Globus pallidus (tissue), 1 donor: ENCODE data around the gene VPS37D.
A peak's percentile ranks its signal among the peaks of the same experiment; 100 is the strongest.

ENCODE experiments used
- DNase-seq: peaks from one replicate; pipeline ENCODE4 v3.0.0-alpha.2; 2015; ENCODE audit warnings: low spot score

The VPS37D gene

DNA sequence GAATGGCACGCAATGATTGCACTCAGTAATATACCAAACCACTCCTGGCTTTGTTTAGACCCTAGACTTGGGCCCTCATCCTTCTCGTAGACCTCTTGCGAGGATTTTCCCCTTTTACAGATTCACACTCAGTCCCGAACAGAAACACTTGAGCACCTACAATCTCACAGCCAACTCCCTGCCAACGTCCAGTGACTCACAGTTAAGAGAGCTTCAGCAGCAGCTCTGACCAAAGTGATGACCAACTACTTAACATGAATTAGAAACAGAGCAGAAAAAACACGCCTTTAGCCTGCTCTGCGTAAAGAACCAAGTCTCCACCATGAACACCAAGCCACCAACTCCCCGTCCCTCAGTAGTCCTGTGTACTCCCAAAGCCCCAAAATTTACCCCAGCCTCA, 13.4 kb downstream of the VPS37D start:
- DNase-seq: no peak

DNA sequence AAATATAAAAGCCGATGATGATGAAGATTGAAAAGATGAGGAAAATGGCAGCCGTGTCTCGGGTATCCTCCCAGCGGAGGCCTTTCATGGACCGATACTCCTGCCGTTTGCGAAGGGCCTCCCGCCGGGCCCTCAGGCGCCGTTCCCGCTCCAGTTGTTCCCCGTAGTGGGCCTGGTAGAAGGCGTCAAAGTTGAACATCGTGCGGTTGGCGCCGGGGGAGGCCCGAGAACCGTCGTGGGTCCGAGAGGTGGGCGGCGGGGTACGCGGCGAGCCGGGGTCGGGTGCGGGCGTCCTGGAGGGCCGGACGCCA, 15.1 kb downstream of the VPS37D start:
- DNase-seq: no peak

DNA sequence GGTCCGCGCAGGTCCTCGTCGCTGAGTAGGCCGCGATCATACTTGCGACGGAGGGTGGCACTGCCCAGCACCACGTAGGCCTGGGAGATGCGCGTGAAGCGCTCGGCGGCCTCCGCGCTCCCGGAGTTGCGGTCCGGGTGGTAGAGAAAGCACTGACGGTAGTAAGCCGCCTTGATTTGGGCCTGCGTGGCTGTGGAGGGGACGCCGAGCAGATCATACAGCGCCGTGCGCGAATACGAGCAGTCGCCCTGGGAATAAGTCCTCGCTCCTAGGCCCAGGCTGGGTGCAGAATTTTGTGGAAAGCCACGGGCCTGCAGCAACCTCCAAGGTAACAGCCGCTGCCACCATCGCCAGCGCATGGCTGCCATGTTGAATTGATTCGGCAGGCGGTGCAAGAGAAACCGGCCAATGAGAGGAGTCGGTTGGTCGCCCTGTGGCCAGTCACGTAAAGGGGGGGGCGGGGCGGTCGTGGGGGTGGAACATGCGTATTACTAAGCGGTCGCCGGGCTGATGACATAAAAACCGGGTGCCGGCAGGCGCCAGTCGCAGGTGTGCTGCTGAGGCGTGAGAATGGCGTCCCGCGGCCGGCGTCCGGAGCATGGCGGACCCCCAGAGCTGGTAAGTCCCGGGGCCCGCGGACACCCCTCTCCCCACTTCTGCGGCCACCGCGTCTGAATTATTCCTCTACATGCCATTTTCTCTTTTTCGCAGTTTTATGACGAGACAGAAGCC, 15.6 kb downstream of the VPS37D start, which contains the start of the genes BUD23 and DNAJC30:
TSS of gene BUD23 (plus strand) at position 542 of the 732 bp plus-strand sequence. CDS start at position 571, 29 bp downstream.
TSS of gene DNAJC30 (minus strand) at position 398 of the 732 bp plus-strand sequence. CDS start at position 368, 30 bp downstream.
- peak; percentile 92 for DNase-seq

DNA sequence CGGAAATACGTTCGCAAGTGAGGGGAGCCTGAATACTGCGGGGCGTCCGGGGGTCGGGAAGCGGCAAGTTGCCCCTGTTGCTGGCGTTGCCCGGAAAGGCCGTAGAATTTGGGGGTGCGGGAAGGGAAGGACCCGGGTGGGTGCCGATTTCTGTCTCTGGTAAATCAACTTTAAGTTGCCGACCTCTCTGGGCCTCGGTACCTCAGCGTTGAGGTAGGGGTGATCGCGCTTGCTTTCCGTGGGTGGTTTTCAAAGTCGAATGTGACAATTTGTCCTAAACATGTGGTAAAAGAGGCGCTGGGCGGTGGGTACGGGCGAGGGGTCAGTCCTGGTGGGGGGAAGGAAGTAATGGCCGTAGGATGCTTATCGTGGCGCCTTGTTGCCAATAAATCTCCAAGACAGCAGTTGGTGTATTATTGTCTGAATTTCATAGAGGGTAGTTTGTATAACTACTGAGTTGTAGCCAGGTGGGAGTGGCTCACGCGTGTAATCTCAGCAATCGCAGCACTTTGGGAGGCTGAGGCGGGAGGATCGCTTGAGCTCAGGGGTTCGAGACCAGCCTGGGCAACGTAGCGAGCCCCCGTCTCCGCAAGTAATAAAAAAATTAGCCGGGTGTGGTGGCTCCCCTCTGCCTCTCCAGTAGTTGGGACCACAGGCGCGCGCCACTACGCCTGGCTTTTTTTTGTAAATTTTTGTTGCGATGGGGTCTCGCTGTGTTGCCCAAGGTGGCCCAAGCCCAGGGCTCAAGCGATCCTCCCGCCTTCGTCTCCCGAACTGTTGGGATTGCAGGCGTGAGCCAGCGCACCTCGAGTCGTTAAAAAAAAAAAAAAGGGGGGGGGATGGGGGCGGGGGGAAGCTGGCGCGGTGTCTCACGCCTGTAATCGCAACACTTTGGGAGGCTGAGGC, 16.4 kb downstream of the VPS37D start:
- no peak for DNase-seq

DNA sequence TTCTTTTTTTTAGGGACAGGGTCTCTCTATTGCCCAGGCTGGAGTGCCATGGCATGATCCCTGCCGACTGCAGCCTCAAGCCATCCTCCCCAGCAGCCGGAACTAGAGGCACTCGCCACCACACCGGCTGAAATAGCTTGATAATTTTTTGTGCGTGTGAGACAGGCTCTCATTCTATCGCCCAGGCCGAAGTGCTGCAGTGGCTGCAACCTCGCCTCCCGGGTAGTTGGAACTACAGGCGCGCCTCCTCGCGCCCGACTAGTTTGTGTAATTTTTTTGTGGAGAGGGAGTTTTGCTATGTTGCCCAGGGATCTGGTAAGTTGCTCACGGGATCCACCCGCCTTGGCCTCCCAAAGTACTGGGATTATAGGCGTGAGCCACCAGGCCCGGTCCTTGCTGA, 17.7 kb downstream of the VPS37D start:
- DNase-seq: no peak

DNA sequence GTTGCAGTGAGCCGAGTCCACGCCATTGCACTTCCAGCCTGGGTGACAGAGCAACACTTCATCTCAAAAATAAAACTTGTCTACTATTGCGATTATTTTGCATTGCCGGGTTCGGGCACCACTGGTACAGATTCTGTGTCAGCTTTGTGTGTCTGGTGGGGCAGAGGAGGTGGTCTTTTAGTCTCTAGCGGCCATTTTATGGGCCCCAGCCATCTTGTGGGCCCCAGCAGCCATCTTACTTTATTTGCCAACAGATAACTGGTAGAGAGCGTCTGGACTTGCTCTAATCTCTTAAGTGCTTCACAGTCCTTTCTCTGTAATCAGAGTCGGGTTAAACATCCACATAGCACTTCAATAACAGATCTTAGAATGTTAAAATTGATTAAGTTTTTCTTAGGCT, 20.7 kb downstream of the VPS37D start:
- DNase-seq: no peak

DNA sequence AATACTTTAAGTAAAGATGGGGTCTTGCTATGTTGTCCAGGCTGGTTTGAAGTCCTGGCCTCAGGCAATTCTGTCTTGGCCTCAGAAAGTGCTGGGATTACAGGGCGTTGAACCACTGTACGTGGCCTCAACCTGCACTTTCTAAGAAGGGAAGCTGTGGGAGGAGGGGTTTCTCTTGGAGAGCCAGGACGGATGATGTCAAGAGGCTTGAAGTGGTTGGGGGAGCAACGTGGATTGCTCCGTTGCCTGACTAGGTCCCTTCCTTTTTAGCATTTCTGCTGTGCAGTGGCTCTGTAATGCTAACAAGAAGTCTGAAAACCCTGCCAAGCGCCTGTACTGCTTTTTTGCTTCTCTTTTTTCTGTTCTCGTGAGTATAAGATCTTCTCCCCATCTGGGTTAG, 23.0 kb downstream of the VPS37D start:
- no peak for DNase-seq

DNA sequence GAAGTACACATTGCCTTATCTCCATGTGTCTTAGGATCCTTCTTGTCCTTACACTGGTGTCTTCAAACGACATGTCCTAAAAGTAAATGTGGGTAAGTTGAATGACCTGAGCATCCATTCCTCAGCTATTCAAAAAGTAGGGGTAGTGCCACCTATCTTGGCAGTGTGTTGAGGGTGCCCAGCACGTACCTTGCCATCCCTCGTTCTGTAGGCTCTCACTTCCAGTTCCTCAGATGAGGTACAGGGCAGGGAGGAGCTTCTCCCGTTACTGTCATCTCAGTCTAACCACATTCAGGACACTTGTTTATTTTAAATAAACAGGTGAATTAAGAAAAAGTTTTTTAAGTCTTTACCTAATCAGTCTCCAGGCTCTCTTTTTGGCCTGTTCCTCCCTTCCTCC, 28.7 kb downstream of the VPS37D start:
- DNase-seq: no peak

DNA sequence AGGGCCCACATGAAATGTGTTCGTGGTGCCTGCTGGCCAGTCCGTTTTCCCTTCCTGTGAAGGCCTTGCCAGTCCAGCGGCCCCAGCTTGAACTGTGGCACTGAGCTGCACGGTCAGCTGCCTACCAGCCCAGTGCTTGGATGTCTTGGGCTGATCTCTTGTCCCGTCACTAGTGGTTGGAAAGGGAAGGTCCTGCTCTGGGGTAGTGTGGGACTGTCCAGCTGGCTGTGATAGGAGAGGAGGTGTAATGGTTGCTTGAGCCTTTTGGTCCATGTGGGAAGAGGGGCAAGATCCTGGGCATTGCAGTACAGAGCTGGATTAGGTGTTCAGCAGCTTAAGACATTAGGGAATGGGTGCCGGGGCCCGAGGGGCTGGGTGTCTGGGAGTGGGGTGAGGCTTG, 30.8 kb downstream of the VPS37D start:
- DNase-seq: no peak

DNA sequence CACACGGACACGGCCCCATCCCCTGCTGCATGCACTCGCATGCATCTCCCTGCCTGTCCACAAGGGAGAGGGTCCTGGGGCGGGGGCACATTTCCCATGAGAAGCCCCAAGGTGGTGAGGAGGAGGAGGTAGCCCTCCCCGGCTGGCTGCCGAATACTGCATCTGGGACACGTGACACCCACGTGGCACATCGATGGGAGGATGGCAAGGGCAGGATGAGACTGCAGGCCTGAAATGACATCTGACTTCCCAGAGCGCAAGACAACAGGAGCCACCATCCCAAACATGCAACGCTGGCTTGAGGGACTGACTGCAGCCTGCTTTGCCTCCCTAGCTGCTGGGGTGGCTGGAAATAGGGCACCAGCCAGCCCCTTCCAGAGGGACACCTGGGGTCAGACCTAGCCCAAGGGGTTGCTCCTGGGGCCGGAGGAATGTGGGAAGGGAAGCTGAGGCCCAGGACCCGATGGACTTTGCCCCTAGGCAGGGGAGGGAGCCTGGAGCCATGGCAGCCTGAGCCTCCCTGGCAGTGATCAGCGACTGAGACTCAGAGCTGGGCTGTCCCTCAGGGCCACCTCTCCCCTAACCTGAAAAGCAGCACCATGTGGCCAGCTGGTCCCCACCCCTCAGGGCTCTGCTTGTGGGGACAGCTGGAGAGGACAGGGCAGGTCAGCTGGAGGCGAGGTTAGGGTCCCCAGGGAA, 31.9 kb downstream of the VPS37D start:
- no peak for DNase-seq

DNA sequence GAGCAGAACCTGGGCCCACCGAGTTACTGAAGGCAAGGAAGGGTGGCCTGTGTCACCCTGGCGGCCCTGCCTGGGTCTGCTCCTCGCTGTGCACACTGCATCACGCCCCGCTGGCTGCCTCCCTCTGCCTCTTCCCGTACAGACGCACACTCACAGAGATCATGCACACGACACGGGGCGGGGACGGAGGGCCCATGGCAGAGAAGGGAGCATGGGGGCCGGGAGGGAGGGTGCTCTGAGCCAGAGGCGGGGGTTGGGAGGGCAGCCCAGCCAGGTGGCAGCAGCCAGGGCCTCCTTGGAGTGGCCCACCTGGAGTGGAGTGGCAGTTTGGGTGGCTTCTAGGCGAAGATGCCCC, 32.4 kb downstream of the VPS37D start:
- no peak for DNase-seq

DNA sequence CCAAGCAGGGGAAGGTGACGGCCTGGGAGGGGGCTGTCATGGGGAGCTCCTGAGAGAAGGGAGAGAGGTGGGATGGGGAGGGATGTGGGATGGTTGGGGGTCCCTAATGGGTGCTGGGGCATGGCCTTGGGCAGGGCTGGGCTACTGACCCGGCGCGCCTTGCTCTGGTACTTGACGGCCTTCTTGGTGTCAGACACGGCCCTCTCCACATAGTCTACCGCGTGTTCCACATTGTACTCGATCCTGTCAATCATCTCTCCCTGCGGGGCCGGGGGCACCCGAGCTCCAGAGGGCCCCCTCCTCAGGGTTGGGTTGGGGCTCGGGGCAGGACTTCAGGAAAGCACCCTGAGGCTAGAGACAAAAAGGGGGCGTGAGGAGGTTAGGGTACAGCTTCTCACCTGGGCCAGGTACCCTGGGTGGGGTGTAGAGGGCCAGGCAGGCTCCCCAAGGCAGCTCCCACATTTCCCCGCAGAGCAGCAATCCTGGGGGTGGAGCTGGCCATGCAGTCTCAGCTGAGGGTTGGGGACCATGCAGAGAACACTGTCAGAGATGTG, 33.0 kb downstream of the VPS37D start:
- DNase-seq: no peak

DNA sequence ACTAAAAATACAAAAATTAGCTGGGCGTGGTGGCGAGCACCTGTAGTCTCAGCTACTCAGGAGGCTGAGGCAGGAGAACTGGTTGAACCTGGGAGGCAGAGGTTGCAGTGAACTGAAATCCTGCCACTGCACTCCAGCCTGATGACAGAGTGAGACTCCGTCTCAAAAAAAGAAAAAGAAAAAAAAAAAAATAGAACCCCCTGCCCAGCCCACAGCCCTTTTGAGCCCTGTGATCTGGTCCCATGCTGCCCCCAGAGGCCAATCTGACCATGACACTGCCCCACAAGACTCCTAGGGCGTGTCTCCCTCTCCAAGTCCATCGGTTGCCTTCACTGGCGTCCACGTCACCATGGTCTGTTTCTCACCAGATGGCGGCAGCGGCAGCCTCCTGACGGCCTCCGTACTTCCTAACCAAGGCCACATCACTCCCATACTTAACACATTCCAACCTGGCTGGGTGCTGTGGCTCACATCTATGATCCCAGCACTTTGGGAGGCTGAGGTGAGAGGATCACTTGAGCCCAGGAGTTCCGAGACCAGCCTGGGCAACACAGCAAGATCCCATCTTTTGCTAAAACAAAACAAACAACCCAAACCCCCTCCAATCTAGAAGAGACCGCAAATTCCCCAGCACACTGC, 33.8 kb downstream of the VPS37D start:
- DNase-seq: no peak

DNA sequence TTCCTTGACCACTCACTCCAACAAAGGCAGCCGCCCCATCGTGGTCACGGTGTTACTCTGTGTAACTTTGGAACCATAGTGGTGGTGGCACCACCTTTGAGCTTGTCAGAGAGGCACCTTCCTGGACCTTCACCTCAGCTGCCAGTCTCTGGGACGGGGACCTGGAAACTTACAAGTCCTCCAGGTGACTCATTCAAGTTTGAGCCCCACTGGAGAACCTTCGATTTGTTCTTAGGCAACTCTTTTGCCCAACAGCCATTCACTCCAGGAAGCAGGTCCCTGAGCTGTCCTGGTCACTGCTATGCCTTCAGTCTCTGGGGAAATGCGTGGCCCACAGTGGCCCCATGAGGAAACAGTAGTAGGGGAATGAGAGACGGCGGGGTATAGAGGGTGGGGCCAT, 34.6 kb downstream of the VPS37D start:
- no peak for DNase-seq

DNA sequence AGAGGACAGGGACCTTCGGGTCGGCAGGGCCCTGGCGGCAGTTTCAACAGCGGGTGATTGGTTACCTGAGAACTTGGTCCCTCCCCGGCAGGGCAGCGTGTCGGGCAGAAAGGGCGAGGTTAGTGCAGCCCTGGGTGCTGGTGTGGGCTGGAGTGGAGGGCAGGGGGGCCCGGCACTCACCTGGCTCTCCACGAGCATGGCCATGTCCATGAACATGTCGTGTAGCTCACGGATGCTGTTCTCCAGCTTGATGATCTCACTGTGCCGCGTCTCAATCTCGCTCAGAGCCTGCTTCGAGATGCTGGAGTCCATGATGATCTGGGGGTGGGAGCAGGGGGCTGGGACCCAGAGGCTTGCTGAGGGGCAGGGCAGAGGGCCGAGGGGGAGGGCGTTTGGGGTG, 35.0 kb downstream of the VPS37D start:
- no peak for DNase-seq

DNA sequence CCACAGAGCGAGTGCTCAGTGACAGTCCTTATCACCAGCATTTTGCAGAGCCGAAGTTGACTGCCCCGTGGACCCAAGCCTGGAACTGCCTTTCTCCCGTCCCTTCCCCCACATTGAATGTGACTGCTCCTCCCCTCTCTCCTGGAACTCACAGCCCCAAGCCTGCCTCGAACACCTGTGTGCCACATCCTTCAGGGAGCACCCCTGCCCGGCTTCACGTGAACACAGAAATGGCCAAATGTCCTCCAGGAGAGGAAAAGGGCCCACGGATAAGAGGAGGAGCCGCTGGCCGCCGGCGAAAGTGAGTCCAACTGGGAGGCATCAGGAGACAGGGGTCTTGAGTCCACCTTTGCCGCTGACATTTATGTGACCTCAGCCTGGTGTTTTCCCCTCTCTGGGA, 35.6 kb downstream of the VPS37D start:
- no peak for DNase-seq

DNA sequence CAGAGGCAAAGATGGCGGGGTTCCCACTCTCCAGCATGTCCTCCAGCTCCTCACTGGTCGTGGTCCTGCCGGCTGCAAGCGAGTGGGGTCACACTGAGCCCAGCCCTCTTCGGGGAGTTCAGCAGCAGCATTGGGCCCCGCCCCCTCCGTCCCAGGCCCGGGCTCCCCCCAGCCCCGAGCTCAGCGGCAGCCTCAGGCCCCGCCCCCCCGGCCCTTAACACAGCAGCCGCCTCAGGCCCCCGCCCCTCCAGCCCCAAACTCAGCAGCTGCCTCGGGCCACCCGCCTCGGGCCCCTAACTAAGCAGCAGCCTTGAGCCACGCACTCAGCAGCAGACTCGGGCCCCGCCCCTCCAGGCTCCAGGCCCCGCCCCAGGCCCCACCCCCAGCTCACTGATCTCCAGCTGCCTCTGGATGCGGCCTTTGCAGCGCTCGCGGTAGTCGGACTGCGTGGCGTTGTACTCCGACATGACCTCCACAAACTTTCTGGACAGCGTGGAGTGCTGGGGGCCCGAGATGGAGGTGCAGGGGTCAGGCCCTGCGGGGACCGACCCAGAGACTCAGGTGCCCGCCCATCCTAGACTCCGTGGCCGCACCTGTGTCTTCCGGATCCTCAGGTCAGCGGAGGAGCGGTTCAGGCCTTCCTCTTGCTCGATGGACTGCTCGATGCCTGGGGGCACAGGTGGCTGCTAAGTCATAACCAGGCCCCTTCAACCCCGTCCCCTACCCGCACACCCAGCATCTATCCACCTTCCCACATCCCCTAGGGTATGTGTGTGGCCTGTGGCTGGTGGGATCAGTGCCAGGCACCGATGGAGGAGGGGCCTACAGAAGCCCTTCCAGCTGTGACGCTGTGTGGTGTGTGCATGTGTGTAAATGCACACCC, 36.4 kb downstream of the VPS37D start:
- no peak for DNase-seq

DNA sequence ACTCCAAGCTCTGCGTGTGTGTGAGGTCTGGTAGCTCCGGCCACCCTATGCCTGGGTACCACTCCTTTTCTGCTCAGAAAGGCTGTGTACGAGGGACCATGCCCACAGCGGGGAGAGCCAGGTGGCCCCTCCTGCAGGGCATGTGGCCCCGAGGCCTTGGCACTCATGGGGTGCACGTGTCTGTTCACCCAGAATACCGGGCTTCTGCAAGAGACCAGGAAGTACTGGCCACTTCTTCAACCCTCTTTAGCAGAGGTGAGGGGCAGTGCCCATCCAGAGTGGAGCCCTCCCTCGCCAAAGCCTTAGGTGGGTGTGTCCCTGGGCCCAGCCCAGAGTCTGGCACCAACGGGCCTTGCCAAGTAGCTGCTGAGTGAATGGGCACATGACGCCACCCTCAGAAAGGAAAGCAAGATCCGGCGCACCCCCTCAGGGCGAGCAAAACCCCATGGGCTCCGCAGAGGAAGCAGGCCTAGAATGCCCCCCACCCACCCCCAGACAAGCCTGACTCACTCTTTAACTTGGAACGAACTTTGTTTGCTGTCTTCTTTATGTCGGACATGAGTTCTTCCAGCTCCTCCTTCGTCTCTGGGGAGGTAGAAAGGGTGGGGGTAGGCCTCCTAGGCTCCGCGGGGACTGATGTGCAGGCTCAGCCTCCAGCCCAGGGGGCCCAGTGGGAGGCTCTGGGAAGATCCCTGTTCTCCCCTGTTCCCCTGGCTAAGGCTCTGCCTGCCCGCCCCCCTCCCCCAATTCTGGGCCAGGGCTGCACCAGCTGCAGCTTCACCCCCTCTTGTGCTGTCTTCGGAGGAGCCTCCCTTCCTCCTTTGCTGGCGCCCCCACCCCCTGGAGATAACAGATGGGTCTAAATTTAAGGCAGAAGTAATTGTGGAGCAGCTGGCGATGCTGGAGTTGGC, 37.3 kb downstream of the VPS37D start:
- no peak for DNase-seq

DNA sequence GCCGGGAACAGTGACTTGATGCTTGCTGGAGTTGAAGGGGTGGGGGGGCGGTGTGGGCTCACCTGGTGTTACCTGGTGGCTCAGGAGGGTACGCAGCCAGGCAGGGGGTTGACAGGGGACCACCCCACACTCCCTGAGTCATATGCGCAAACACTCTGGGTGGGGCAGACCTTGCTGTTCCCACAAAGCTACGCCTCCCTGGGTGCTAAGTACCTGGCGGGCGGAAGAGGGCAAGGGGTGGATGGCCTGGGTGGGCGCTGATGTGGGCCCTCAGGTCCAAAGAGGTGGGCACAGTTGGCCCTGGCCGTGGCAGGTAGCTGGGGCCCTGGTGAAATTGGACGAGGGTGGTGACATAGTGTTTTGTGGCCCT, 37.9 kb downstream of the VPS37D start:
- no peak for DNase-seq
